Stimulated activated CD4-positive, alpha-beta T cell treated with anti-CD3 and anti-CD28 coated beads, TNF-alpha, amount 100 ng/mL, for 4 hours (primary cell): ENCODE measurements around the gene TMCC3.
A peak's percentile ranks its signal among the peaks of the same experiment; 100 is the strongest.

Source experiments
- DNase-seq, 3 experiments: peaks; one replicate each; pipeline ENCODE4 v3.0.0-alpha.2; 2020; ENCODE audit warnings: low read depth in 3 of 3

TMCC3 gene

GRCh38 chr12:94534774-94535509 is 115.4 kb downstream of the TMCC3 start:
- no peak for DNase-seq

DNA sequence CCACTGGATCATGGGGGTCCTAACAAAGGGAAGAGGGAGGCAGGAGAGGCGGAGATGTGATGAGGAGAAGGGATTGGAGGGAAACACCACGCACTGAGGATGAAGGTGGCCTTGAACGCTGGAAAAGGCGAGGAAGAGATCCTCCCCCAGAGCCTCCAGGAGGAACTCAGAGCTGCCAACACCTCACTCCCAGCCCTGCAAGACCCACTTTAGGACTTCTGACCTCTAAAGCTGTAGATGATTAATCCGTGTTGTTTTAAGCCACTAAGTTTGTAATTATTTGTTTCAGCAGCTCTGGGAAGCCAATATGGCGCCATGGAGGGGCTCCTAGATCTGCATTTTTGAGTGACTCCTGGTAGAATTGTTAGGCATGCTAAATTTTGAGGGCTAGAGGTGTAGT is 116.1 kb downstream of the TMCC3 start:
- DNase-seq, result no peak

DNA sequence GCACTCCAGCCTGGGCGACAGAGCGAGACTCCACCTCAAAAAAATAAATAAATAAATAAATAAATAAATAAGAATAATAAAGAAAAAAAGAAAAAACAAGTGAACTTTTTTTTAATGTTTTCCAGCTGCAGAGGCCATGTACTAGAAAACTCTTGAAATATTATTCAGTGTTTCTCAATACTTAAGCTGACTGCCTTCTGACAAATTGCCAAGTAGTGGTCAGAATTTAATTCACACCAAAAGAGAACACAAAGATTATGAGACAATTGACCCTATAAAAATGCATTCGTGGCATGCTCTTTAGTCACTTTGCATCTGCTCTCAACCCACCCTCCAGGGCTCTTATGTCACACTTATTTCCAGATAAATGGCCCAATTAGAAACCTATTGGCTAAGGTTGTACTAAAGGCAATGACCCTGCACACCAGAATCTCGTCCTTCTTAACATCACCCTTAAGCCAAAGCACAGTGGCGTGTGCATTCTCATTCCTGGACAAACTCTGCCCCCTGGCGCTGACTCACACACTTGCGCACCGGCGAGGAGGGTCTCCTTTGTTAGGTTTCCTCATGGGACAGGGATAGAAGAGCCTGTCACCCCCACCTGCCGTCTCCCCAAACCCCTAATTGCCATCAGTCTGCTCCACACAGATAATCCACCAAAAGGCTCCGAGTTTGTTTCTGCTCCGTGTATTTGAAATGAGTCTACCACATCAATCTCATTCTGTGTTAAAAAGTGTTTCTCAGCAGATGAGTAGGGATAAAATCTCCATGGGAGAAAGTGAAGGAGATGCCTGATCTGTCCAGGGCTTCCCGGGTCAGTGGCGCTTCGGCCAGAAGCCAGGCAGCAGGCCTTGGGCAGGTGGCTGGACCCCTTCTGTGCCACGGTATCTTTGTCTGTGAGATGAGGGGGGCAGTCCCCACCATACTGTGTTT is 117.6 kb downstream of the TMCC3 start:
- DNase-seq, result peak; percentile 51 to 57 (median 56)

- DNase-seq, result no peak
Observed at GRCh38 chr12:94531196-94531720, 119.1 kb downstream of the TMCC3 start.

DNA sequence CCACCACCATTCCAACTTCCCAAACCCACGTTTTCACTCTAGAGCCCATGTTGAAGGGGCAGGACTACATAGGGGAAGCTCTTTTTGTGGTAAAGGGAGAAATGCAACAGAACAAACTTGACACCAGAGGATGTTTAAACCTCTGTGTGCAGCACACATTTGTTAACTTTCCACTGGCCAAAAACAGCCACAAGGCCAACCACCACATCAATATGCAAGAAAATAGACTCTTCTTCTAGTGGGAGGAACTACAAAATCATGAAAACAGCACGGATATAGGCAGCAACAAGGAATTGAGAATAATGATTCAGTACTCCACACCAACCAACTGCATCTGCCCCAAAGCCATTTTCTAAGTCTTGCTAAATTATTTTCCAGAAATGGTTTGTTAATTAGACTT is 124.4 kb downstream of the TMCC3 start:
- no peak for DNase-seq
